Measurements from ENCODE around the gene DUSP6. TPM values are rescaled to one million over a fixed set of nuclear protein-coding genes. Genes with fewer than 3 reads are reported as not detected.

The DUSP6 gene
- total and polyA plus RNA-seq, 2 of the 8 experiments (the other 6 are each of a cell fraction or from before 2014, with no cell fraction given) = 99.3 to 179 TPM

- H2AFZ ChIP-seq (ENCODE audit: low read length) = no peak overlapping the region
- 82% methylated on average over 4 of the region's 4 CpGs; no CpG with 5 or more reads in 1 of the 2 experiments for WGBS, 2 experiments (ENCODE audit: extremely low coverage in 1 of 2, insufficient coverage in 1 of 2, insufficient read length in 1 of 2, insufficient replicate concordance in 2 of 2, low coverage in 1 of 2, low lambda C conversion rate in 2 of 2, missing lambda C conversion rate in 1 of 2)
These were observed 43.4 kb upstream of the DUSP6 start for GRCh38 chr12:89395712-89396111.

More at GRCh38 chr12:89395712-89396111, 43.4 kb upstream of the DUSP6 start:
- DNase-seq (ENCODE audit: low read depth in 1 of 2, low spot score in 2 of 2) (no peak), FAIRE-seq (no peak)
- no peaks in the 10 kb centered on the region for H3K4me1 ChIP-seq (replicated peaks in 1 of 4; ENCODE audit: control insufficient read depth in 3 of 4, insufficient read depth in 4 of 4, low read length in 3 of 4)
- H3K56ac ChIP-seq (replicated peaks; ENCODE audit: insufficient read length, low read depth, low read length) = no peak overlapping the region
- H4K91ac ChIP-seq (replicated peaks; ENCODE audit: insufficient read length, low read length) = no peak overlapping the region
- CTCF ChIA-PET (ENCODE audit: partially characterized antibody) = interaction anchor here (1.0 to 1.2 kb wide), 2 partner anchors 17 to 42 kb away, joined by 3 read pairs; no protein-coding TSS in a partner anchor
- no peaks in the 10 kb centered on the region for H3K9me3 ChIP-seq (ENCODE audit: insufficient read depth in 2 of 2, low read depth in 1 of 2, low read length in 1 of 2)
- H2BK20ac ChIP-seq (ENCODE audit: low read length) = no peak overlapping the region
- no peak overlapping the region for H2BK12ac ChIP-seq (ENCODE audit: low read depth, low read length)
- H2AK5ac ChIP-seq (ENCODE audit: low read depth, low read length) = no peak overlapping the region
- H3K79me2 ChIP-seq (ENCODE audit: control insufficient read depth in 1 of 2, insufficient read depth in 2 of 2, low read length in 2 of 2) = no peaks in the 10 kb centered on the region
- H3K36me3 ChIP-seq (ENCODE audit: control insufficient read depth in 2 of 4, insufficient read depth in 4 of 4, low read length in 3 of 4) = no peaks in the 10 kb centered on the region
- no peak overlapping the region for H3K18ac ChIP-seq (ENCODE audit: extremely low read depth, low read length)
- 0 out of 2 replicates have a peak, but pooled peaks cover 1% of the 10 kb centered on the region for H3K23me2 ChIP-seq (ENCODE audit: low read depth, low read length)
- TF ChIP-seq POU5F1 (IDR thresholded peaks at IDR 0.05; ENCODE audit: low read depth, low read length) (no peak), MAFK (IDR thresholded peaks at IDR 0.05; ENCODE audit: low read depth, low read length) (no peak), SRF (IDR thresholded peaks at IDR 0.05; ENCODE audit: low read depth, low read length) (no peak), CBX5 (IDR thresholded peaks at IDR 0.05; ENCODE audit: low read depth, low read length) (no peak), E2F6 (IDR thresholded peaks at IDR 0.05) (no peak), EZH2 (IDR thresholded peaks at IDR 0.05; ENCODE audit: low read depth, low read length, severe bottlenecking) (no peak), PHF8 (conservative IDR thresholded peaks at IDR 0.05; ENCODE audit: low read depth, low read length) (no peak), SAP30 (IDR thresholded peaks at IDR 0.05; ENCODE audit: insufficient read depth, insufficient replicate concordance, low read length) (no peak), BACH1 (IDR thresholded peaks at IDR 0.05; ENCODE audit: low read length) (no peak), HDAC6 (IDR thresholded peaks at IDR 0.05; ENCODE audit: low read depth, low read length) (no peak), RNF2 (IDR thresholded peaks at IDR 0.05; ENCODE audit: borderline replicate concordance, low read depth, low read length, missing control alignments, poor library complexity, severe bottlenecking) (no peak)
- H3K27ac ChIP-seq (ENCODE audit: low read depth, low read length) = no peak overlapping the region
- no peak overlapping the region for H2BK5ac ChIP-seq (ENCODE audit: low read depth, low read length)
- no peak overlapping the region for H2BK15ac ChIP-seq (ENCODE audit: low read length)
- H3K4me2 ChIP-seq (ENCODE audit: insufficient read depth in 1 of 2, low read depth in 2 of 2, low read length in 2 of 2) = no peak overlapping the region
- H4K20me1 ChIP-seq (replicated peaks in 1 of 2; ENCODE audit: control insufficient read depth in 1 of 2, insufficient read depth in 2 of 2, low read length in 2 of 2) = no peaks in the 10 kb centered on the region
- no peak overlapping the region for H4K5ac ChIP-seq (ENCODE audit: insufficient read length, low read depth, low read length)
- H3K27me3 ChIP-seq (replicated peaks in 1 of 4; ENCODE audit: control insufficient read depth in 3 of 4, extremely low read depth in 1 of 4, insufficient read depth in 3 of 4, low read length in 3 of 4) = no peaks in the 10 kb centered on the region
- H3K14ac ChIP-seq (ENCODE audit: insufficient read length) = no peak overlapping the region
- no peak overlapping the region for H3K4me3 ChIP-seq (ENCODE audit: extremely low read depth in 1 of 4, insufficient read depth in 2 of 4, low read depth in 3 of 4, low read length in 4 of 4)
- POLR2A ChIA-PET (ENCODE audit: partially characterized antibody) = interaction anchor here (3.8 kb wide), 1 partner anchor 43 kb away, joined by 17 read pairs; the partner anchor contains the start of gene DUSP6
- no peak overlapping the region for H4K8ac ChIP-seq (ENCODE audit: extremely low read depth, insufficient read depth, low read length)
- H3K23ac ChIP-seq (ENCODE audit: insufficient read length) = no peak overlapping the region
- H3K9ac ChIP-seq (replicated peaks in 1 of 4; ENCODE audit: extremely low read depth in 1 of 4, low read depth in 3 of 4, low read length in 3 of 4) = no peak overlapping the region
- H3K4ac ChIP-seq (replicated peaks; ENCODE audit: insufficient read length, low read depth, low read length) = no peak overlapping the region
- no peaks in the 10 kb centered on the region for H3K79me1 ChIP-seq (ENCODE audit: low read depth, low read length)
- no peak overlapping the region for H2BK120ac ChIP-seq (replicated peaks; ENCODE audit: low read depth, low read length)
